Smooth muscle cell (in vitro differentiated cells): Measurements from ENCODE around the gene VWDE. TPM values are rescaled to one million over a fixed set of nuclear protein-coding genes. Genes with fewer than 3 reads are reported as not detected.

Experiments
- DNase-seq: peaks from one replicate; lab custom pipeline; 2025; ENCODE audit not compliant: unreplicated experiment; lab: John Stamatoyannopoulos, UW
- H2AFZ ChIP-seq: fragments of 200-600 bp; sonication (generic); 2 replicates; pipeline ENCODE4 v1.6.0; 2016; ENCODE audit warnings: antibody characterized with exemption, low read depth, mild to moderate bottlenecking
- H3F3A ChIP-seq: fragments of 200-600 bp; sonication (generic); 2 replicates; pipeline ENCODE4 v1.6.0; 2017; ENCODE audit warnings: antibody characterized with exemption, low read depth
- H3K27ac ChIP-seq: fragments of 200-600 bp; sonication (generic); 2 replicates; pipeline ENCODE4 v1.5.1; 2016; ENCODE audit warnings: low read depth, mild to moderate bottlenecking
- H3K27me3 ChIP-seq: fragments of 200-600 bp; sonication (generic); 2 replicates; pipeline ENCODE4 v1.6.1; 2016; ENCODE audit warnings: low read depth, mild to moderate bottlenecking
- H3K36me3 ChIP-seq: fragments of 200-600 bp; sonication (generic); 2 replicates; pipeline ENCODE4 v1.5.1; 2016; ENCODE audit warnings: low read depth
- H3K4me1 ChIP-seq: fragments of 200-600 bp; sonication (generic); 2 replicates; pipeline ENCODE4 v1.5.1; 2016; ENCODE audit warnings: low read depth
- H3K4me2 ChIP-seq: fragments of 200-600 bp; sonication (generic); 2 replicates; pipeline ENCODE4 v1.6.0; 2016; ENCODE audit warnings: mild to moderate bottlenecking
- H3K4me3 ChIP-seq: fragments of 200-600 bp; sonication (generic); 2 replicates; pipeline ENCODE4 v1.5.1; 2016; ENCODE audit warnings: mild to moderate bottlenecking
- H3K79me2 ChIP-seq: fragments of 200-600 bp; sonication (generic); 2 replicates; pipeline ENCODE4 v1.6.0; 2016; ENCODE audit warnings: low read depth, mild to moderate bottlenecking
- H3K9ac ChIP-seq: fragments of 200-600 bp; sonication (generic); 2 replicates; pipeline ENCODE4 v1.6.0; 2016; ENCODE audit warnings: low read depth
- H3K9me3 ChIP-seq: fragments of 200-600 bp; sonication (generic); replicated peaks from 2 replicates; pipeline ENCODE4 v1.5.1; 2016; ENCODE audit warnings: low read depth
- H4K20me1 ChIP-seq: fragments of 200-600 bp; sonication (generic); 2 replicates; pipeline ENCODE4 v1.6.0; 2016; ENCODE audit warnings: low read depth
- CTCF ChIP-seq: fragments of 200-600 bp; sonication (generic); IDR thresholded peaks from 2 replicates; pipeline ENCODE4 v1.5.1; 2017; ENCODE audit warnings: borderline replicate concordance, mild to moderate bottlenecking, antibody characterized with exemption; ENCODE audit not compliant: insufficient read depth, poor library complexity, severe bottlenecking
- WGBS: methylation state at CpG from one replicate; pipeline ENCODE4 v1.1.7; 2016; ENCODE audit warnings: low lambda C conversion rate; 5-methylcytosine and 5-hydroxymethylcytosine counted together
- polyA plus RNA-seq: library from polyadenylated mRNA; unstranded; fragments of >200 nt; fragmentation: Nextera tagmentation; extraction: Ambion mirVana; gene quantifications from 2 replicates; pipeline ENCODE4 v1.2.1, GENCODE V29; 2016
- total RNA-seq: library from RNA; depleted of rRNA; stranded (reverse); fragments of >200 nt; gene quantifications from 2 replicates; pipeline ENCODE4 v1.2.3, GENCODE V29; 2014

The VWDE gene
- total and polyA plus RNA-seq, 2 experiments from 2014 or later: 0.49 TPM; not detected in 1

DNA sequence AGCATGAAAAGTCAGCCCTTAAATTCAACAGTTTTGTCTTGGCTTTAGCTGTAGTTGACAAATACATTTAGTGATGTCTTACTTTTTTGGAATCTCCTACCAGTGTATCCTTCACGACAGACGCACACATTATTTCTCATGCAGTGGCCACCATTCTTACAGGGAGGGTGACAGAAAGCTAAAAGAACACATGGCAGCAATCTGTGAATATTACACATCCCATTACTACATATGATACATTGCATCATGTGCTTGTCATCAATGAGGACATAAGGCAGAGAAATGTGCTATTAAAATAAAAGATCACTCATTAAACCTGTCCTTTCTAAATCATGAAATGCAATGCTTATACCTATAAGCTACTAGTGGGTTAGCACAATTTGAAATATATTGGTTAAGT is 66.6 kb downstream of the VWDE start:
- H3K9me3 ChIP-seq: no peaks in the 10 kb centered on the region
- no peaks in the 10 kb centered on the region for H3F3A ChIP-seq
- H3K4me3 ChIP-seq: no peak overlapping the region
- no peak overlapping the region for H2AFZ ChIP-seq
- no peaks in the 10 kb centered on the region for H4K20me1 ChIP-seq
- TF ChIP-seq CTCF: no peak
- no peaks in the 10 kb centered on the region for H3K36me3 ChIP-seq
- no peaks in the 10 kb centered on the region for H3K27me3 ChIP-seq
- DNase-seq: no peak
- H3K9ac ChIP-seq: no peak overlapping the region
- no peak overlapping the region for H3K27ac ChIP-seq
- no peak overlapping the region for H3K4me2 ChIP-seq
- H3K79me2 ChIP-seq: no peaks in the 10 kb centered on the region
- 96% methylated on average over 2 of the region's 2 CpGs for WGBS
- no peaks in the 10 kb centered on the region for H3K4me1 ChIP-seq

DNA sequence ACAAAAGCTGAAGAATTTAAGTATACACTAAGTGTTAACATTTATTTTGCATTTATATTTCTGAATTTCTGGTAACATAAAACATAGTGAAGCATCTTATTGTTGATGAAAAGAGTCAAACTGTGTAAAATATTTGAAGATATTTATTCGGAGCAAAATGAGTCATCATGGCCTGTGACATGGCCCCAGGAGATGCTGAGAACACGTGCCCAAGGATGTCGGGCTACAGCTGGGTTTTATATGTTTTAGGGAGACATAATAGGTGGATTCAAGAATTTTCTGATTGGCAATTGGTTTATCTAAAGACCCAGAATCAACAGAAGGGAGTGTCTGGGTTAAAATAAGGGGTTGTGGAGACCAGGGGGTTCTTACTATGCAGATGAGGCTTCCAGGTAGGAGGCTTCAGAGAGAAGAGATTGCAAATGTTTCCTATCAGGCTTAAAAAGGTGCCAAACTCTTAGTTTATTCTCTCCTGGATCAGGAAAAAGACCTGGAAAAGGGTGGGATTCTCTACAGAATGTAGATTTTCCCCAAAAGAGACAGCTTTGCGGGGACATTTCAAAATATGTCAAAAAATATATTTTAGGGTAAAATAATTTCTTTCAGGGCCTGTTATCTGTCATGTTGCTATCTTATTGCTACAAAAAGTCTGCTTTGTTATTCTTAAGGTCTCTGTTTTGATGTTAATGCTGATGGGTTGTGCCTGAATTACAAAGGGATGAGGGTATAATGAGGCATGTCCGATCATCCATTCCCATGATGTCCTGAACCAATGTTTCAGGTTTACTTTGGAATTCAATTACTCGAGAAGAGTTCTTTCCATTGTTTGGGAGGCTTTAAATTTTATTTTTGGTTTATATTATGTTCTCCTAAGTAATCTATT is 74.5 kb downstream of the VWDE start:
- H3K9me3 ChIP-seq: no peaks in the 10 kb centered on the region
- TF ChIP-seq CTCF: no peak
- H2AFZ ChIP-seq: no peak overlapping the region
- no peaks in the 10 kb centered on the region for H3K79me2 ChIP-seq
- H3K9ac ChIP-seq: no peak overlapping the region
- no peak for DNase-seq
- WGBS: 37% methylated on average over 6 of the region's 6 CpGs
- no peaks in the 10 kb centered on the region for H3F3A ChIP-seq
- H3K4me2 ChIP-seq: no peak overlapping the region
- H4K20me1 ChIP-seq: no peaks in the 10 kb centered on the region
- no peaks in the 10 kb centered on the region for H3K36me3 ChIP-seq
- H3K4me1 ChIP-seq: no peaks in the 10 kb centered on the region
- no peak overlapping the region for H3K27ac ChIP-seq
- no peaks in the 10 kb centered on the region for H3K27me3 ChIP-seq
- no peak overlapping the region for H3K4me3 ChIP-seq

GRCh38 chr7:12327922-12328321 is 75.7 kb downstream of the VWDE start:
- Histone ChIP-seq H2AFZ (no peak overlapping the region), H3K9me3 (no peaks in the 10 kb centered on the region), H3F3A (no peaks in the 10 kb centered on the region), H4K20me1 (no peaks in the 10 kb centered on the region), H3K4me3 (no peak overlapping the region), H3K27ac (no peak overlapping the region), H3K79me2 (no peaks in the 10 kb centered on the region), H3K4me2 (no peak overlapping the region), H3K4me1 (no peaks in the 10 kb centered on the region), H3K36me3 (no peaks in the 10 kb centered on the region), H3K27me3 (no peaks in the 10 kb centered on the region), H3K9ac (no peak overlapping the region)
- DNase-seq: no peak
- no peak for TF ChIP-seq CTCF
- WGBS: 86% methylated on average over 3 of the region's 3 CpGs

DNA sequence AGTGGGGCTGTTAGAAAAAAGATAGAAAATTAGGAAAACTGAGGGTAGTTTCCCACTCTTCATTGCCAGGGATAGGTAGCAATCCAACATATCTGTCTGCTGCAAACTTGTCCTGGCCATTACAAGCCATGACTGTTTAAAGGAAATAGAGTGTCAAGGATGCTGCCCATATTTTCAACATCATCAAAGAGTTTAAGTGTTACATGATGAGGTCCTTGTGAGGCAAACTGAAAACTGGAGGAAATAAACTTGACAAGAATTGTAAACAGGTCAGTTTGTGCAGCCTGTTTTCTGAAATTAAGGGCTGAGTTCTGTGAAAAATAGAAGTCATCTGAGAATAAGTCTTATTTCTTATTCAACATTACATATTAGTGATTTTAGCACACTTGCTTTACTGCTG is 78.0 kb downstream of the VWDE start:
- H3K27me3 ChIP-seq: no peaks in the 10 kb centered on the region
- H3F3A ChIP-seq: no peaks in the 10 kb centered on the region
- no peak overlapping the region for H3K9ac ChIP-seq
- DNase-seq: no peak
- no peaks in the 10 kb centered on the region for H3K9me3 ChIP-seq
- H3K4me2 ChIP-seq: no peak overlapping the region
- H2AFZ ChIP-seq: no peak overlapping the region
- no peaks in the 10 kb centered on the region for H3K79me2 ChIP-seq
- H3K4me3 ChIP-seq: no peak overlapping the region
- no peaks in the 10 kb centered on the region for H3K4me1 ChIP-seq
- no peak overlapping the region for H3K27ac ChIP-seq
- no peaks in the 10 kb centered on the region for H4K20me1 ChIP-seq
- no peak for TF ChIP-seq CTCF
- H3K36me3 ChIP-seq: no peaks in the 10 kb centered on the region
